NCI-H2196 (cell line): ENCODE results near the gene ZNF286A.
A peak's percentile ranks its signal among the peaks of the same experiment; 100 is the strongest.
"Not testable (repeated sequence)": the region's sequence is repeated elsewhere in the genome, so short reads cannot be mapped to it uniquely, and the experiment has no call there.

Experiments used
- DNase-seq: peaks from one replicate; lab custom pipeline; 2025; ENCODE audit not compliant: unreplicated experiment; lab: John Stamatoyannopoulos, UW

The ZNF286A gene

DNA sequence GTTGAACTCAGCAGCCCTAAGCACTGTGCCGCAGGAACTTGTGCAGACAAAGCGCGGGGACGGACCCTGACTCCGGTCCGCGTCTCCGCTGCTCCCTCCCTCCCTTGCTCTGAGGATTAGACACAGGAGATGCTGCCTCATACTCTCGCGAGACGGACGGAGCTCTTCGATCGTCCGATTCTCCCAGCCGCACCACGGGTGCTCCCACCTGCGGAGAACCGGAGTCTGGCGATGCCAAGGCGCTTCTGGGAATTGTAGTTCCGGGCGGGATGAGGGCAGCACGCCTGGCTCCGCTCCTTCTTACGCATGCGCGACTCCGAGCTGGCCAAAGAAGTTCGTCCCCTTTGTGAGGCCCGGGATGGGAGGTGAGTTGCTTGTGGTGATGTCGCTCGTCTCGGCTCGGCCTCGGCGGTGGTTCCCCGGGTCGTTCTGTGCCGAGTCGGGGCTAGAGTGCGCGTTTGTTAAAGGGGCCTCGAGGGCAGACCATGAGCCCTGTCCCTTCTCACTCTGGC, at the start of gene ZNF286A:
TSS of gene ZNF286A (plus strand) at position 340 of the 512 bp plus-strand sequence. CDS start 578 bp downstream, outside the sequence.
- peak; percentile 90 for DNase-seq

DNA sequence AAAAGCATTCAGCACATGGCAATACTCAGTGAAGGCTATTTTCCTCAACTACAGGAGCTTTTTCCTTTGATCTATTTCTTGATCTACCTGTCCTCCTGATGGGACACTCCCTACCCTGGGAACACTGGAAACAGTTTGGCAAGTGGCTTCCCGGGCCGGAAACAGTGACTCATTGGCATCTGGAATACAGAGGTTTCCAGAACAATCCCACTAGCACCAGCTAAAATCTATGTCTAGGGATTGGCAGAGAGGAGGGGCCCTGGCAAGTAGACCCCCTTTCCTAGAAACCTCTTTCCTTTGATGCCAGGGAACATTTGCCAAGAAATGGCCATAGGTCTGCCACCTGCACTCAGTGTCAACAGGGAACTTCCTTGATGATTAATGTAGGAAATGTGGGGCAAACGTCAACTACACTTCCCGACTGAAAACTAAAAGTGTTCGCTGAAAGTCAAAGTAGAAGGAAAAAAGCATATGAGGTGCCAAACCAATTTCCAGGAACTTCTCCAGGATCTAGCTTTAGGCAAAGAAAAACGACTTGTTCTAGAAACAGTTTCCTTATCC, 49.6 kb upstream of the ZNF286A start:
- DNase-seq = no peak

DNA sequence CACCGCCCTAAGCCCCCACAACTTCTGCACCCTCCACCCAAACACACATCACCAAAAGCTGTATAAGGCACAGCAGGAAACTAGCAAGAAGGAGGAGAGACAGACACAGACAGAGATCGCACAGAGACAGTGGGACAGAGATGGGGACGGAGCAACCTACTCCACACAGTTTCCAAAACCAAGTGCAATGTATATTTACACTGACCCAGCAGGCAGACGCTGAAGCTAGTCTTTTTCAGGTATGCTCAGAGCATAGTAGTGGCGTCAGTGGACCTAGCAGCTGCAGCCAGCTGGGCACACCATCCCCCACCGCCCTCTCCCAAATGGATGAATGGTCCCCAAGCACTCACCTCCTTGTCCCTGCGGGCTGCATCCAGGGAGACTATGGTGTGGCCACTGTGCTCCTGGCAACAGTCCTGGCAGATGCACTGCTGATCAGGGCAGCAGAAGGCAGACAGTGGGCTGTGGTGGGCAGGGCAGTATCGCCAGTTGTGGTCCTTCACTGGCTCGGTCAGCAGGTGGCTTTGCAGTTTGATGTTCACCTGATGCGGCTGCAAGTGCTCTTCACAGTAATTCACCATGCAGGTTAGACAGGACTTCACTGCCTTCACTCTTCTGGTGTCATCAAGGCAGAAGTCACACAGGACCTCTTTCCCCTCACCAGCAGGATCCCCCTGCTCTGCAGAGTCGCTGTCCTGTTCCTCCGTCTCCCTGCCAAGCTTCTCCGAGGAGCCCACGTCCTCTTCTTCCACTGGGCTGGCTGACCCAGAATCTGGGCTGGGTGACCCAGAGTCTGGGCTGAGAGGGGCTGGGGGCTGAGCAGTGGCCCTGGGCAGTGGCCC, 48.6 kb upstream of the ZNF286A start:
- peak; percentile 19 for DNase-seq

DNA sequence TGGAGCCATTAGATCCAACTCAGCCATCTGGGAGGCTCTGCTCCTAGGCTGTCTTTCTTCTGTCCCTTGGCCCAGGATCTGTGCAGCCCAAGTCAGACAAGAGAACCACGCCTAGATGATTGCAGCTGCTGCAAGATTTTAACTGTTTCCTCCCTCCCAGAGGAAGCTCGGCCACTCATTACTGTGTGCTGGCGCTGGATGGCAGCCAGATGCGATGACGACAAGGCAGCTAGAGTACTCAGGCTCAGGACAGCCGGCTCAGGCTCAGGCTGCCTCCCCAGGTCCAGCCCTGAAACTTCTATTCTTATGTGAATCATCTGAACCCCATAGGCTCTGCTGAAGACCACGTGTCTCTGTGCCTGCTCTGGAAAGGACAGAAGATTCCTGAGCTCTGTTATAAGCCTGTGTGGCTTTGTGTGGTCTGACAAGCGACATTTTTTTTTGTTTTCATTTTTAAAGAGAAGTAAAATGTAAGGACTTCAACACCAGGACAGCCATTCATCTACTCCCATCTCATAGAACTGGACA, 47.9 kb upstream of the ZNF286A start:
- DNase-seq = peak; percentile 78

DNA sequence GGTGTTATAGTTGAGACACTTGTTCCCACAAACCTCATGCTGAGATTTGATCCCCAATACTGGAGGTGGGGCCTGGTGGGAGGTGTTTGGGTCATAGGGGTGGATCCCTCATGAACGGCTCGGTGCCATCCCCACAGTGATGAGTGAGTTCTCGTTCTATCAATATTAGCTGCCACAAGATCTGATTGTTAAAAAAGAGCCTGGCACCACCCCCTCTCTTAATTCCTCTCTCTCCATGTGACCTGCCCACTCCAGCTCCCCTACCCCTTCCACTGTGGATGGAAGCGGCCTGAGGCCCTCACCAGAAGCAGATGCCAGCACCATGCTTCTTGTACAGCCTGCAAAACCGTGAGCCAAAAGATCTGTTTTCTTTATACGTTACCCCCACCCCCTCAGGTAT, 46.6 kb upstream of the ZNF286A start:
- DNase-seq = no peak

DNA sequence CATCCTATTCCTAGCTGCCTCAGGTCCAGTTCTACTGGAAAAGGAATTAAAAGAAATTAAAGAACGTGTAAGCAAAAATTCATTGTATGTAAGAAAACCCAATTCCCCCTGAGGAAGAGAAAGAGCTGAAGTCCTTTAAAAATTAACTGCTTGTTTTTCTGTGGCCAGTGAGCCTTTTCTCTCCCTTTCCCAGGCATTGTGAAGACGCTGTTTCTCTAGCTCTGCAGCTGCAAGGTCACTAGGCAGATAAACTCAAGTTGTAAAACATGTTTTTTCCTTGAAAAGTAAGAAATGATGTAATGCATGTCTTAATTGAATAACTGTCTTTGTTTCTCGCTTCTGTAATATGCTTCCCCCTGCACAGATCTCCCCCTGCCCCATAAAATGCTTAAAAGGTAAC, 45.2 kb upstream of the ZNF286A start:
- DNase-seq = not testable (repeated sequence)

DNA sequence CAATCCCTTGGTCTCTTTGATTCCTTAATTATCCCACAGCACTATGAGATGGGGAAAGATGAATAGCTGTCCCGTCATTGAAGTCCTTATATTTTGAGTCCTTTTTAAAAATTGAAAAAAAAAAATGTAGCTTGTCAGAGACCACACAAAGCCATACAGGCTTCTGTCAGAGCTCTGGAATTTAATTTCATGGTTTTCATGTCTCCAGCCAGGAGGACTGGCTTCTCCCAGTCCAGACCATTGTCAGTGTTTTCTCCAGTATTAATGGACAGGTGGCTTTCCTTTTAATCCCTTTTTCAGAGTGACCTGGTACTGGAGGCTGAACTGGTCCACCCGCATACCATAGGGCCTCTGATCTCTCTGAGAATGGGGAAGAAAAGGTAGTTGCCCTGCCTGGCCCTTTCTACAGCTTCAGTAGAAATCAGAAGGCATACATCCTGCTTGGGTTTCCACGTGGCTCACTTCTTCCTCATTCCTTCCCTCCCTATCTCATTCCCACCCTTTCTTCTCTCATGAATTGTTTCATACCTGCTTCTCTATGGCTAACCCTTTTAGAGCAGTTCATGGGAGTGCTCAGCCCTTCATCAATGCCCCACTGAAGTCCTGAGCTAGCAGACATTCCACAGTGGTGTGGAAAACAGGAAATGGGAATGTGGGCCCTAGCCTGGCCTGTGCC, 44.5 kb upstream of the ZNF286A start:
- no peak for DNase-seq

DNA sequence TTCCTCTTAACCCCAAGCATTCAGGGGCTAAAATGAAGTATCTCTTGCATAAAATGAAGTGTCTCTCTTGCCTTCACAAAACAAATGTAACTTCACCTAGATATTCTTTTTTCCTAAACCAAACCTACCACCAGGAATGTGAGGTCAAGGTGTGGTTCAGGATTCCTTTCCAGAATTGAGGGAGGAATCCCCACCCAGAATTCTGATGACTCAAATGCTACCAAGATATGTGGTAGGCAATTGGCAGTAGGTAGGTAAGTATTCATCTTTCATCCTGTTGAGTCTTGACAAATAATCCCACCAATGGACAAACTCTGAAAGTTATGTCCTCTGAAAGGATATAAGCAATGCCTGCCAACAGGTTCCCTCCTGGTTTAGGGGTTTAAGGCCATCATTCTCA, 41.7 kb upstream of the ZNF286A start:
- no peak for DNase-seq

DNA sequence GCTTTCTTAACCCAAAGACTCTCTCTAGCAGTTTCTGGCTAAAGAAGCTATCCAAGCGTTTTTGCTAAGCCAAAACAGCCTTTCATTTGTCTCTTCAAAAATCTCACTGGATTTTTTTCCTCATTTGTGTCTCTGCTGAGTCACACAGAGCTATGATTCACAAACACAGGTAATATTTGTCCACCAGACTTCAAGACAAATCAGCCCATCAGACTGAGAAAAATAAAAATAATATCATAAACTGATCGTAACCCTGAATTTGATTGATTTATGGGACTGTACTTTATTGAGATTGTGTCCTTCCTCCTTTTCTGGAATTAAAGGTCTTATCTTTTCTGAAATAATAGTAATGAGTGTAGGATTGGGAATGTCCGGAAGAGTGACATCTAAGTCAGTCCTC, 41.3 kb upstream of the ZNF286A start:
- DNase-seq = no peak

DNA sequence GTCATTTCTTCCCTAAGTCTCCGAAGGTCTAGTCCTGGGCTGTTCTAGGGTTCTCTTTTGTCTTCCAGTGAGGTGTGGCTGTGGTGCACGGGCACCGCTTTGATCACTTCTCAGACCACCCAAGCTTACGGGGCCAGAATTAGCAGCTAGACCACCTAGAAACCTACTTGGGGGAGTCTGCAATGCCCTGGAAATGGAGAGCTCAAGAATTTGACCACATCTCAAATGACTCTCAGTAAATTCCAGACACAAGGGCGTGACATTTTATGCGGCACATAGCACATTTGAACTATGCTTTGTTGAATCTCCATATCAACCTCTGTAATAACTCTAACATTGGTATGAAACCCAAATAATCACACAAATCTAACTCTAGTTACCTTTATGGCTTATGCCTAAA, 40.3 kb upstream of the ZNF286A start:
- no peak for DNase-seq

DNA sequence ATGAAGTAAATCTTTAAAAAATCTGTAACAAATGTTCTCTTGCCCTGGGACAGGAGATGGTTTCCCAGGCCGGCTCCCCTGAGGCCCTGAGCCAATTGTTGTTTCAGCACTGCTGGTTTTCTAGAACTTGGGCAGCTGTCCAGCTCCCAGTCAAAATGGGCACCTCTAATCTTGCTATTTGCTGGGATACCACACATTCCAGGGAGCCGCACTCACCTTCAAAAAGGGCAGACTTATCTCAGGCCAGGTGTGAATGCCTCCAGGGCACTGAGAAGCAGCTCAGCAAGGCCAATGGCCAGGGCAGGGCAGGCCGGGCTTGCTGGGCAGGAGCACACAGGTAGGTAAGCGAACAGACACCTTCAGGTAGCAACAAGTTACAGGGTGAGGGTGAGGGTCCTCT, 39.9 kb upstream of the ZNF286A start:
- no peak for DNase-seq

DNA sequence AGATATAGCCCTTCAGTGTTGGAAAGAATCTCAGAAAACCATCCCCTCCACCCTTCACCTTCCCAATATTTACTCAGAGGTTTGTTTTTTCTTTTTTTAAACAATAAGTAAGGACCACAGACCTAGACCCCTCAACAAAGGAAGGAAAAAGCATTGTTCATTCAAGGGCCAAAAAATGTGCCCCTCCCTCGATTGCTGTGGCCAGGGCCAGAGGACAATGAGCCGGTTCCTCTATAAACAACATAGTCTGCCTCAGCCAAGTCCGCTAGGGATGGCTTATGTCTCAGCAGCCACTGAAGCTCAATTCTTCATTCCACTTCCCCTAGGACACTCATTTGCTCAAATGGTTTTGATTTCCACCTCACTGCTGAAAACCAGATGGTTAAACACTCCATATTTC, 39.5 kb upstream of the ZNF286A start:
- no peak for DNase-seq

DNA sequence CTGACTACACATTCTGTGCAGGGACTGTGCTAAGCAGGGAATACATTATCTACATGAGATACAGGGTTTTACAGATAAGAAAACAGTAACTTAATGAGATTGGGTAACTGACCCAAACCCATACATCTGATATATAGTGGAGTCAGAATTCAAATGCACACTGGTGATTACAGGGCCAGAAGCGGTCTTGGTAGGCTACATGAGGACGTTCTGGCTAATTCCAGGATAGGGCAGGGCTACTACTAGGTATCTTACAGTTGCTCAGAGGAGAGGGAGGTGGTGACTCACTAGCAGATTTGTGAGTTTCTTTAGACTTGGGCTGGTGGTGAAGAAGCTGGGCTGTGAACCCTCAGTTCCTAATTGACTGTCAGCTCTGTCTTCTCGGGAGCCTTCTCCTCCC, 36.9 kb upstream of the ZNF286A start:
- DNase-seq = no peak

DNA sequence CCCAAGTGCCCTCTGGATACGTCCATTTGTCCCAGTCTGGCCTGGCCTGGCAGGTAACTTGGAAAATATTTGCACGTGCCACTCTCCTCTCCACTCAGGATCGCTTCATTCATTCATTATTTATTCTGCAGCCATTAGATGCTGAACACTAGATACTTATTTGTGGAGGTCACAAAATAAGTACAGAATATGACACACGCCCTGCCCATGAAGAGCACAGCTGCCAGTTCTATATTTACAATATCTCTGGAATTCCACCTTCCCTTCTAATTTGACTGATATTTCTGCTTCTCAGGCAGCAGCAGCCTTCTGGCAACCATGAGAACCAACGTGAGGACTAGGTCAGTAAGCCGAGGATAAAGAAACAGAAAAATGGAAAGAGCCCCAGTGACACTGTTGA, 36.4 kb upstream of the ZNF286A start:
- no peak for DNase-seq

DNA sequence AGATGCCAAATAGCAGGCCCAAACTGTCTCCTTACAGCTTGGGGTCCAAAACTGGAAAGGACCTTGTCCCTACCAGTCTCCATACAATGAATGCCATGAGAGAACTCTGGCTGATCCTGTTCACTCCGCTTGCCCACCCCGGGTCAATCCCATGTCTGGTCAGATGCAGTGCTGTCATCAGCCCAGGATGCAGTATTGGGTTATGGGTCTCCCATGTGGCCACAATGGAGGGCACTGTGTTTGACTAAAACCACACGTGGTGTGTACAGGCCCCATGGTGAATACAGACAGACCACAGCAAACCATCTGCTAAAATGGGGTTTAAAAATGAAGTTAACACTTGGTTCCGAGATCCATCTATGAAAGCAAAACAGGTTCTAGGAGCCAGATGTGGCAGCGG, 35.9 kb upstream of the ZNF286A start:
- DNase-seq = no peak

DNA sequence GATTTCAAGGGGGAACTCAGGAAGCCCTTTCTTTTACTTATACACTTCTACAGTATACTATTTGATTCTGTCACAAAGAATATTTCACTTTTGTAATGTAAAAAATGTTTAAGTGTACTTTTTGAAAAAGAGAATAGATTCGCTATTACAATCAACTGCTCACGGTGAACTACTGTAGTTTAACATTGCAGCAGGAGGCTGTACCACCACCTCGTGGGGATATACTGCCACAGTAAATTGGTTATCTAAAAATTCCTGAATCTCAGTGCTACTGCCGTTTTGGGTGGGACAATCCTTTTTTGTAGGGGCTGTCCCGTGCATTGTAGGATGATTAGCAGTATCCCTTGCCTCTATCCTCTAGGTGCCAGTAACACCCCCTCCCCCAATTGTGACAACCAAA, 30.0 kb upstream of the ZNF286A start:
- not testable (repeated sequence) for DNase-seq

DNA sequence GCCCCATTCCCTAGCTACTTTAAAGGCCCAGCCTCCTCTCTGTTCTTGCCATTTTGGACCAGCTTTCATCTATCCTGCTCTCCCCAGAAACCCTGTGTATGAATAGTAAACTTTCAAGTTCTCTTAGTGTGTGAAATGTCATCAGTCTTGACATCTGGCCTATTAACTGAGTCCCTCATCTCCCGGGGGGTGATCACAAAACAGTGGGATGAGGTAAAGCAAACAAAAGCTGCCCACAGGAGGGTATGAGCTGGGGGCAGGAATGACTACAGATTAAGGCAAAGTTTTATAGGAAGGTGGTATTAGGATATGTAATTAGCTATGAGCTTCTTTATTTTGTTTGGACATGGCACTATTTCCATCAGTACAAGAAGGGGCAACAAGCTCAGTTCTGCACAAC, 24.9 kb upstream of the ZNF286A start:
- not testable (repeated sequence) for DNase-seq

DNA sequence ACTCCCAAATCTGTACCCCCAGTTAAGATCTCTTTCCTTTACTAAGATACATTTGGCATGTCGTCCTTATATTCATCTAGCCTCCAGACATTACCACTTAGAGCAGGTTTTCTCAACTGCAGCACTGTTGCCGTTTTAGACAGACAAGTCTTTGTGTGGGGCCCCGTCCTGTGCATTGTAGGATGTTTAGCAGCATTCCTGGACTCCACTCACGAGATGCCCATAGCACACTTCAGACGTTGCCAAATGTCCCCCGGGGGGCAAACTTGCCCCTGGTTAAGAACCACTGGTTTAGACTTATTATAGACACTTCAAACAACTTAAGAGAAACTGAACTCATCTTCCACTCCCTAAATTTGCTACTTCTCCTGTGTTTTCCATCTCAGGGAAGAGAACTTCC, 23.6 kb upstream of the ZNF286A start:
- DNase-seq = not testable (repeated sequence)

DNA sequence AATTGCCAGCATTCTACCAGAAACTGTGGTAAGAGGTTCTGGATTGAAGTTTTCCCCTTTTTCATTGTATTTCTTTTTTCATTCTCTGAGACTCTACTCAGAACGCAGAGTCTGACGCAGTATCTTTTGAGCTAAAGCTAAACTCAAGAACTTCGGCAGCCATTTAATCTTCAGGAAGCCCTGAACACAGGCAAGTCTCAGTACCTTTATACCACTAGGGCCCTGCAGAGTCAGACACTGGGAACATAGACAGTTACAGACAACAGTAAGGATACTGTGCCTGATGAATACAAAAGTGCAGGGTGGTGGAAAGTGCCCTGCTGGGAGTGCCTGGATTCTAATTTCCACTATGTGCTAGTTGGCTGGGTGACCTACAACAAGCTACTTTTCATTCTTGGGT, 16.4 kb upstream of the ZNF286A start:
- DNase-seq = not testable (repeated sequence)

DNA sequence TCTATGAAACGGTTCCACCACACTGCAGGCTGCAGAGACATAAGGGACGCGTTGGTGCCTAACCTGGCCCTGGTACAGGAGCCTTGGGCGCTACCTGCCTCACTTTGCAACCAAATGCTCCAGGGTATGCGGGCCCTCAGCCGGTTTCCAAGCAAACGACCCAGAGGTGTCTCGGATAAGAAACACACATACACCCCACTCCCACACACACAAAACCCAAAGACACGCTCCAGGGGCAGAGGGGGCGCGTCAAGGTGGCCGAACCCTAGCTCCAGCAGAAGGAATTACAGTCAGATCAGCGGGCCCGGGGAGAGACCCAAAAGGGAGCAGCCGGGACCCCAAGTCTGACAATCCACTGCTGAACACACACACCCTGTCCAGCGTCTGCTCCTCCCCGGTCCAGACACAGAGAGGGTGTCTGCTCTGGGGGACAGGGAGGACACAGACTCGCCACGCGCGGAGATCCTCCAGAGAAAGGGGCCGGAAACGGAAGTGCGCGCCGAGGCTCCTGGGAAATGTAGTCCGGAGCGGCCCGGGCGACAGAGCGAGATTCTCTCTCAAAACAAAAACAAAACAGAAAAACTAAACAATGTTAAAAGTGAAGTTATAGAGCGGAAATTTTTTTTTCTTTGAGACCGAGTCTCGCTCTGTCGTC, 15.6 kb upstream of the ZNF286A start, which contains the start of gene TRIM16:
TSS of gene TRIM16 (minus strand) at position 488 of the 655 bp plus-strand sequence. CDS start 32,702 bp downstream, outside the sequence.
- DNase-seq = peak; percentile 28

DNA sequence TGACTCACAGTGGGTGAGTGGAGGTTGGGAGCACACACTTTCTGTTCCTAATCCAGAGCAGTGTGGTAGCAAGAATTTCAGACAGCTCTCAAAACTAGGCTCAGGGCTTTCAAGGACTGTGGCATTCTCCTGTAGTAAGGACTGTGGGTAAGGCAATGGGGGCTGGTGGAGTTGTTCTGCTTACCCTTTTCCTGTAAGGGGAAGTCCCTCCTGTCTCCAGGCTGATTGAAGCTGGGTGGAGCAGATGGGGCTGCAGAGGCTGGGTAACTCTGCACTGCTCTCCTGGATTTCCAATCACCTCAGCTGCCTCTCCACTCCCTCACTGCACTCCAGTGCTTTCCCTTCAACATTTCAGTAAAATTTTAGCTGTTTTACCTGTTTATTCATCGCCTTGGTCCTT, 12.1 kb upstream of the ZNF286A start:
- not testable (repeated sequence) for DNase-seq
